GM12878 (cell line): ENCODE data around the gene SLC22A7. TPM values are rescaled to one million over a fixed set of nuclear protein-coding genes. Genes with fewer than 3 reads are reported as not detected.

ENCODE experiments used
- ATAC-seq: fragments of 200-7000 bp; cut with Tn5 transposase; 3 replicates; pipeline ENCODE4 v1.9.1; 2020; ENCODE audit warnings: mild to moderate bottlenecking, moderate library complexity
- BruUV-seq: library from RNA; stranded (reverse); fragments of 400-500 nt; replicated peaks from 2 replicates; lab custom pipeline; 2021; lab: Mats Ljungman, UMichigan
- CTCF ChIA-PET: fragments of 300-600 bp; sonication (Branson Sonifier 250); formaldehyde crosslinking; extraction: SDS; loops from one replicate; lab custom pipeline; 2021; ENCODE audit warnings: inconsistent platforms; lab: Yijun Ruan, JAX
- POLR2A ChIA-PET: fragments of 350-600 bp; formaldehyde crosslinking; extraction: SDS; loops from one replicate; lab custom pipeline; 2021; ENCODE audit warnings: inconsistent platforms; lab: Charles Lee
- RAD21 ChIA-PET: fragments of 300-600 bp; sonication (Branson Sonifier 250); formaldehyde crosslinking; loops from one replicate; lab custom pipeline; 2023; ENCODE audit warnings: antibody characterized with exemption; ENCODE audit not compliant: unreplicated experiment; lab: Charles Lee
- SMC1A ChIA-PET: fragments of 300-600 bp; sonication (Branson Sonifier 250); formaldehyde crosslinking; loops from one replicate; lab custom pipeline; 2023; ENCODE audit not compliant: unreplicated experiment, uncharacterized antibody; lab: Charles Lee
- DNase-seq: peaks from one replicate; pipeline ENCODE4 v3.0.0-alpha.2; 2011; ENCODE audit warnings: low read depth, low spot score
- FAIRE-seq: peaks from 3 replicates; lab custom pipeline; 2011; peaks lifted over from hg19 to GRCh38; lab: Jason Lieb, UNC
- H2AFZ ChIP-seq: 2 replicates; pipeline ENCODE4 v1.6.0; 2011; ENCODE audit warnings: low read depth, low read length, control low read depth; ENCODE audit not compliant: control insufficient read depth
- H3K27ac ChIP-seq: 2 replicates; pipeline ENCODE4 v1.5.1; 2011; ENCODE audit warnings: control low read depth; ENCODE audit not compliant: control insufficient read depth, insufficient read depth
- H3K27me3 ChIP-seq, 2 experiments: replicated peaks in 1 of 2; 2 replicates each; pipeline versions ENCODE4 v1.6.0 to v1.6.1; 2011; ENCODE audit warnings: low read length in 1 of 2; ENCODE audit not compliant: control insufficient read depth in 2 of 2, insufficient read depth in 2 of 2
- H3K36me3 ChIP-seq, 2 experiments: 2 replicates each; pipeline ENCODE4 v1.5.1; 2011; ENCODE audit warnings: low read length in 1 of 2; ENCODE audit not compliant: control insufficient read depth in 2 of 2, insufficient read depth in 2 of 2
- H3K4me1 ChIP-seq: 2 replicates; pipeline ENCODE4 v1.6.1; 2011; ENCODE audit warnings: mild to moderate bottlenecking, low read length, moderate library complexity, mixed read lengths; ENCODE audit not compliant: control insufficient read depth, insufficient read depth
- H3K4me2 ChIP-seq: 2 replicates; pipeline ENCODE4 v1.6.0; 2011; ENCODE audit warnings: control low read depth; ENCODE audit not compliant: control insufficient read depth, insufficient read depth
- H3K4me3 ChIP-seq: fragments of 200-600 bp; sonication (generic); 2 replicates; pipeline ENCODE4 v1.5.1; 2016
- H3K79me2 ChIP-seq: 2 replicates; pipeline ENCODE4 v1.6.0; 2011; ENCODE audit warnings: low read length; ENCODE audit not compliant: control insufficient read depth, insufficient read depth
- H3K9ac ChIP-seq: 2 replicates; pipeline ENCODE4 v1.8.0; 2011; ENCODE audit warnings: low read length, control low read depth, mixed read lengths; ENCODE audit not compliant: control insufficient read depth, insufficient read depth
- H3K9me3 ChIP-seq: replicated peaks from 3 replicates; pipeline ENCODE4 v1.5.1; 2011; ENCODE audit warnings: mild to moderate bottlenecking, low read length; ENCODE audit not compliant: control insufficient read depth, insufficient read depth
- H4K20me1 ChIP-seq: 2 replicates; pipeline ENCODE4 v1.6.0; 2011; ENCODE audit not compliant: control insufficient read depth, insufficient read depth
- CREM ChIP-seq: IDR thresholded peaks from 2 replicates; pipeline ENCODE4 v1.6.1; 2014; ENCODE audit warnings: antibody characterized with exemption, low read depth
- MEF2B ChIP-seq: fragments of 450-650 bp; IDR thresholded peaks from 2 replicates; pipeline ENCODE4 v1.6.1; 2018; ENCODE audit warnings: mild to moderate bottlenecking, moderate library complexity; ENCODE audit not compliant: partially characterized antibody, poor library complexity, severe bottlenecking
- SP1 ChIP-seq: IDR thresholded peaks from one replicate; pipeline ENCODE4 v1.6.1; 2011; ENCODE audit warnings: low read depth, low read length
- WGBS: methylation state at CpG from one replicate; pipeline ENCODE4 v1.1.6; 2016; ENCODE audit warnings: low lambda C conversion rate; ENCODE audit not compliant: insufficient replicate concordance, insufficient coverage; ENCODE audit errors: missing lambda C conversion rate; 5-methylcytosine and 5-hydroxymethylcytosine counted together
- in situ Hi-C: fragments of 300-500 bp; cut with MboI; formaldehyde crosslinking; loops from 9 replicates; pipeline ENCODE4 v1.14.3; 2018; ENCODE audit warnings: mixed read lengths
- intact Hi-C: fragments of 100-400 bp; cut with micrococcal nuclease; formaldehyde crosslinking; loops from one replicate; pipeline ENCODE4 v1.14.2; 2022; ENCODE audit not compliant: unreplicated experiment
- polyA plus RNA-seq, 11 experiments: library from polyadenylated mRNA; depleted of rRNA in 4 of 11; unstranded in 6 of 11; stranded (reverse) in 5 of 11; fragments of >200 nt; fragmentation: Nextera tagmentation in 4 of 11; fragmentation: Illumina TruSeq in 1 of 11; extraction: Ambion mirVana in 4 of 11; extraction: Trizol in 1 of 11; gene quantifications; 1 replicate in 1 of 11; 2 replicates in 10 of 11; pipeline versions ENCODE4 v1.2.1 to v1.2.3, GENCODE V29; 2011 to 2016; ENCODE audit warnings: inconsistent platforms in 2 of 11, missing spikeins in 2 of 11, low read depth in 1 of 11
- total RNA-seq, 4 experiments: library from RNA; depleted of rRNA in 3 of 4; stranded (reverse); fragments of >200 nt in 3 of 4; fragmentation: Illumina TruSeq in 1 of 4; extraction: Trizol in 1 of 4; gene quantifications; 2 replicates each; pipeline versions ENCODE4 v1.2.1 to v1.2.3, GENCODE V29; 2013 to 2021
- TF ChIP-seq, protein P1 (sequence below): fragments of 450-650 bp; IDR thresholded peaks from 2 replicates; pipeline ENCODE4 v1.6.1; 2017; ENCODE audit warnings: mild to moderate bottlenecking, moderate library complexity
- TF ChIP-seq, protein P2 (sequence below): fragments of 450-650 bp; IDR thresholded peaks from 2 replicates; pipeline ENCODE4 v1.6.1; 2016; ENCODE audit warnings: mild to moderate bottlenecking

Gene SLC22A7
- total and polyA plus RNA-seq, 10 of the 15 experiments (the other 5 are each of a cell fraction or from before 2014, with no cell fraction given), result 0.08 to 0.31 TPM; not detected in 8

DNA sequence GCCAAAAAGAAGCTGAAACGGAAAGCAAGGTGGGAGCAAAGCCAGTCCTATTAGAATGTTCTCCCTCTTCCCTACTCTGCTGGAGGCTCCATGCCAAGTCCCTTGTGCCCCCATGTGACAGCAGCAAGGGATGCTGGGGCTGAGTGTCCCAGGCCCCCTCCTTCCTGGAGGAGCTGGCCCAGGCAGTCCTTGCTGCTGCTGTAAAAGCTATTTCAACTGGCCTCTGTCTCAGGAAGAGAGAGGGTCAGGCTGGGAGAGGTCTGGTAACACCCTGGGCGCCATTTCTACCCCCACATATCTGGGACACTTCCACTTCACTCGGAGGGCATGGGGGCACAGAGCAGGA lies 29.7 kb upstream of the SLC22A7 start:
- in situ Hi-C loops (no loop called here), intact Hi-C loops (no loop called here)
- no peak for TF ChIP-seq MEF2B
- TF ChIP-seq, protein P1, sequence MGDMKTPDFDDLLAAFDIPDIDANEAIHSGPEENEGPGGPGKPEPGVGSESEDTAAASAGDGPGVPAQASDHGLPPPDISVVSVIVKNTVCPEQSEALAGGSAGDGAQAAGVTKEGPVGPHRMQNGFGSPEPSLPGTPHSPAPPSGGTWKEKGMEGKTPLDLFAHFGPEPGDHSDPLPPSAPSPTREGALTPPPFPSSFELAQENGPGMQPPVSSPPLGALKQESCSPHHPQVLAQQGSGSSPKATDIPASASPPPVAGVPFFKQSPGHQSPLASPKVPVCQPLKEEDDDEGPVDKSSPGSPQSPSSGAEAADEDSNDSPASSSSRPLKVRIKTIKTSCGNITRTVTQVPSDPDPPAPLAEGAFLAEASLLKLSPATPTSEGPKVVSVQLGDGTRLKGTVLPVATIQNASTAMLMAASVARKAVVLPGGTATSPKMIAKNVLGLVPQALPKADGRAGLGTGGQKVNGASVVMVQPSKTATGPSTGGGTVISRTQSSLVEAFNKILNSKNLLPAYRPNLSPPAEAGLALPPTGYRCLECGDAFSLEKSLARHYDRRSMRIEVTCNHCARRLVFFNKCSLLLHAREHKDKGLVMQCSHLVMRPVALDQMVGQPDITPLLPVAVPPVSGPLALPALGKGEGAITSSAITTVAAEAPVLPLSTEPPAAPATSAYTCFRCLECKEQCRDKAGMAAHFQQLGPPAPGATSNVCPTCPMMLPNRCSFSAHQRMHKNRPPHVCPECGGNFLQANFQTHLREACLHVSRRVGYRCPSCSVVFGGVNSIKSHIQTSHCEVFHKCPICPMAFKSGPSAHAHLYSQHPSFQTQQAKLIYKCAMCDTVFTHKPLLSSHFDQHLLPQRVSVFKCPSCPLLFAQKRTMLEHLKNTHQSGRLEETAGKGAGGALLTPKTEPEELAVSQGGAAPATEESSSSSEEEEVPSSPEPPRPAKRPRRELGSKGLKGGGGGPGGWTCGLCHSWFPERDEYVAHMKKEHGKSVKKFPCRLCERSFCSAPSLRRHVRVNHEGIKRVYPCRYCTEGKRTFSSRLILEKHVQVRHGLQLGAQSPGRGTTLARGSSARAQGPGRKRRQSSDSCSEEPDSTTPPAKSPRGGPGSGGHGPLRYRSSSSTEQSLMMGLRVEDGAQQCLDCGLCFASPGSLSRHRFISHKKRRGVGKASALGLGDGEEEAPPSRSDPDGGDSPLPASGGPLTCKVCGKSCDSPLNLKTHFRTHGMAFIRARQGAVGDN, result no peak
- TF ChIP-seq CREM, result no peak
- TF ChIP-seq, protein P2, sequence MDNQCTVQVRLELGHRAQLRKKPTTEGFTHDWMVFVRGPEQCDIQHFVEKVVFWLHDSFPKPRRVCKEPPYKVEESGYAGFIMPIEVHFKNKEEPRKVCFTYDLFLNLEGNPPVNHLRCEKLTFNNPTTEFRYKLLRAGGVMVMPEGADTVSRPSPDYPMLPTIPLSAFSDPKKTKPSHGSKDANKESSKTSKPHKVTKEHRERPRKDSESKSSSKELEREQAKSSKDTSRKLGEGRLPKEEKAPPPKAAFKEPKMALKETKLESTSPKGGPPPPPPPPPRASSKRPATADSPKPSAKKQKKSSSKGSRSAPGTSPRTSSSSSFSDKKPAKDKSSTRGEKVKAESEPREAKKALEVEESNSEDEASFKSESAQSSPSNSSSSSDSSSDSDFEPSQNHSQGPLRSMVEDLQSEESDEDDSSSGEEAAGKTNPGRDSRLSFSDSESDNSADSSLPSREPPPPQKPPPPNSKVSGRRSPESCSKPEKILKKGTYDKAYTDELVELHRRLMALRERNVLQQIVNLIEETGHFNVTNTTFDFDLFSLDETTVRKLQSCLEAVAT, result no peak
- no peak for TF ChIP-seq SP1
- BruUV-seq, result no TSS peak
- H3K9ac ChIP-seq, result no peak overlapping the region
- CTCF ChIA-PET, result interaction anchor here (0.7 to 3.2 kb wide), 11 partner anchors 40 to 238 kb away, joined by 3 to 15 read pairs (median 3); partner anchors contain the start of gene CRIP3
- no peak for ATAC-seq
- H2AFZ ChIP-seq, result no peak overlapping the region
- POLR2A ChIA-PET, result interaction anchor here (0.5 to 1.6 kb wide), 4 partner anchors 54 to 101 kb away, joined by 3 to 6 read pairs (median 4); partner anchors contain the start of gene ZNF318
- H3K4me3 ChIP-seq, result no peak overlapping the region
- no peaks in the 10 kb centered on the region for H3K79me2 ChIP-seq
- H3K4me2 ChIP-seq, result no peak overlapping the region
- SMC1A ChIA-PET, result interaction anchor here (0.7 to 2.5 kb wide), 9 partner anchors 9 to 238 kb away, joined by 3 to 10 read pairs (median 4); partner anchors contain the start of gene CRIP3
- H3K36me3 ChIP-seq, result no peaks in the 10 kb centered on the region
- DNase-seq, result no peak
- no peaks in the 10 kb centered on the region for H3K9me3 ChIP-seq
- RAD21 ChIA-PET, result interaction anchor here (1.0 to 1.7 kb wide), 9 partner anchors 40 to 241 kb away, joined by 3 to 6 read pairs (median 4); partner anchors contain the start of genes CRIP3 and ZNF318
- H4K20me1 ChIP-seq, result no peaks in the 10 kb centered on the region
- H3K27ac ChIP-seq, result no peak overlapping the region
- FAIRE-seq, result no peak
- H3K27me3 ChIP-seq, result no peaks in the 10 kb centered on the region
- 74% methylated on average over 3 of the region's 3 CpGs for WGBS
- H3K4me1 ChIP-seq, result peaks cover 20% of the 10 kb centered on the region
